DMS 273 (cell line): Measurements from ENCODE around the gene AGBL4.
A peak's percentile ranks its signal among the peaks of the same experiment; 100 is the strongest.

ENCODE experiments used
- DNase-seq: peaks from one replicate; lab custom pipeline; 2025; ENCODE audit not compliant: unreplicated experiment; lab: John Stamatoyannopoulos, UW

Gene AGBL4

DNA sequence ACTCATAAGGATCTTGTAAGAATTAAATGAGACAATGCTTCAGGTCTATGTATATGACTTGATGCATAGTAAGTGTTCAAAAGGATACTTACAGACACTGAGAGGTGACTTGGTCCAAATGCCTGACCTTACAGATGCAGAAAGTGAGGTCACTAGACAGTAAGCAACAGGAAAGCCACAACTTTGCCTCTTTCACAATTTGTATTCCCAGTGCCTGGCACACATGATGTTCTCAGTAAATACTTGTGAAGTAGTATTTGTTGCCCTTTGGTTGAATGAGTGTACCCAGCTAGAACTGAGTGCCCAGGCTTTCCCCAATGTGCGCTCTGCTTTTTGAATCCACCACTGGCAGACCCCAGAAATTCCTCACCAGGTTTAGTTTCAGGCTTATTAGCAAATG lies 1352.2 kb downstream of the AGBL4 start:
- DNase-seq = no peak

DNA sequence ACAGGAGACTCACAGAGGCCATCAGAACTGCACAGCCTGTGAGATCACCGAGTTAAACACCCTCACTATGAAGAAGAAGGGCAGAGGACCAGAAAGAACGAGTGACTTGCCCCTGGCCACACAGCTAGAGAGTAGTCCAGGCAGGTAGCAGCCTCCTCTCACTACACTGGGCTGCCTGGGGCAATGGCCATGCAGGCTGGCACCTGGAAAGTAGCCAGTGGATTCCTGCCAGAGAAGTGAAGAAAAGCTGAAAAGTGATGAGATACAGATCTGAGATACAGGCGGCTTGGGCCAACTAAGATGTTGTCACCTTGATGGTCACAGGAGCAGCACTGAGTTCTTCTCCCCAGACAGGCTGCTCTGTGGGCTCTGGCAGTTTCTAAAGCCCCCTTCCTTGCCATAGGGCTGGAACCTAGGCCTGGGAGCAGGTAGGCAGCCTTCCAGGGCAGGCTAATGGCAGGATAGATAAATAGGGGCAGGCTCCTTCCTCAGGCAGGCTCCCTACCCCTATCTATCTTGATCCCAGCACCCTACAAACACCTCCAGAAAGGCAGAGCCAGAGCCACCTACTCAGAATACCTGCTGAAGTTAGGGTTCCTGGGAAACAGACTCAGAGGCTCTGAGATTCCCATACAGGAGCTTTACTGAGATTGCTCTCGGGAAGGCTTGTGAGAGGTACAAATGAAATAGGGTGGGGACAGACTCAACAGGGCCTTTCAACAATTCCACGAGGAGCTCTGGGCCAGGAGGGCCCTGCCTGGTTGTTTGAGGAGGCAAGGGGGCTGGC lies 1353.3 kb downstream of the AGBL4 start:
- peak; percentile 22 for DNase-seq

DNA sequence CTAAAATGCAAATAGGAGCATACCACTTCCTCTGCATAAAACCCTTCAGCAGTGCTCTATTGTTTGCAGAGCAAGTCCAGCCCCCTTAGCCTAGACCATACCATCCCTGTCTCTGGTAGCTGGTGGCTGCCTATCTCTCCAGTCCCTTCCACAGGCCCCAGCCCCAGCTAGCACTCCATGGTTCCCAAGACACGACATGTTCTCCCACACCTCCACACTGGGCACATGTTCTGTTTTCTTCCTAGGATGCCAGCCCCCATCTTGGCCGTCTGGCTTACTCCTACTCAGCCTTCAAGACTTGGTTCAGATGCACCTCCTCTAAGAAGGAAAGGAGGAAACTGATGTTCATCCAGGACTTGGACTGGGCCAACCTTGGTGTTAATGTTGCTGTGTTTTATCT lies 1355.4 kb downstream of the AGBL4 start:
- DNase-seq = no peak

DNA sequence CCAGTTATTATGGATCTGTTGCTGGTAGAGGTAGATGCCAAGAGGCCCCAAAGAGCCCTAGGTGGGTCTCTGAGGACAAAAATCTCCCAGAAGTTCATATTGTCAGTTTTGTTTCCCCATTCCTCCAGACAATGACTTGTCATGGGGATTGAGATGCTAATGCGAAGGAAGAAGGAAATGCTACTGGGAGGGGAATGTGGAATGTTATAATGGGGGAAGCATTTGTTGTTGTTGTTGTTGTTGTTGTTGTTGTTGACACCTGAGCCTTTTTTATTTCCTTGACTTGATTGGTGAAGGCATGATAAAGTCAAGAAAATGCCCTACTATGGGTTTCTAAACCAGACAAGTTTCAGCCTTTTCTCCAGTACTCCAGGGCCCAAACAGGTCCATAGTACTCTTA lies 1356.0 kb downstream of the AGBL4 start:
- no peak for DNase-seq

DNA sequence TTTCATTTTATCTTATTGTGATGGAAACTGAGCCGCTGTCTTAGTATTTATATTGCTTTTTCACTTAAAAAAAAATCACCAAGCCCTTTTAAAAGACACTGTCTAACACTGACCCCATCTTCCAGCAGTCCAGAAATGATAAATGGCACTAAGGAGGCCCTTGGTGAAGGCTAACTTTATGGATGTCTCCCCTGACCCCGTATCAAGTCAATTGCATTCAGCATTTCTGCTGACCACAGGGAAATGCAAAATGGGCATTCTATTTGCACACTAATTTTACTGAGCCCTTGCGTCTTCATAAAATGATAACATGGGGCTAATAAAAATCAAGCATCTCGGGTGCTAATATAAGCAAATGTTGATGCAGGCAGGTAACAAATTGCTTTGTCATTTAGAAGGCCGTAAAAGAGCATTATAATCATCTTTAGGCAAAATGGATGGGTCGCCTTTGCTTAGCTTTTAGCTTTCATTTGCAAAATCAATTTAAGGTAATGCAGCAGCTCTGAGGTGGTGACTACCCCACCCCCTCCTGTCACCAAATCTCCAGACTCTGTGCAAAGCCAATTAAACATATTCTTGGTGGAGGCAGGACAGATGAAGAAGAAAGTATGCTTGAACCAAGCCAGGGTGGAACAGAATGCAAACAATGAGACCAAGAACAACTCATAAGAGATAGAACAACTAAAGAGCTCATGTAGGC lies 1357.9 kb downstream of the AGBL4 start:
- DNase-seq = no peak

DNA sequence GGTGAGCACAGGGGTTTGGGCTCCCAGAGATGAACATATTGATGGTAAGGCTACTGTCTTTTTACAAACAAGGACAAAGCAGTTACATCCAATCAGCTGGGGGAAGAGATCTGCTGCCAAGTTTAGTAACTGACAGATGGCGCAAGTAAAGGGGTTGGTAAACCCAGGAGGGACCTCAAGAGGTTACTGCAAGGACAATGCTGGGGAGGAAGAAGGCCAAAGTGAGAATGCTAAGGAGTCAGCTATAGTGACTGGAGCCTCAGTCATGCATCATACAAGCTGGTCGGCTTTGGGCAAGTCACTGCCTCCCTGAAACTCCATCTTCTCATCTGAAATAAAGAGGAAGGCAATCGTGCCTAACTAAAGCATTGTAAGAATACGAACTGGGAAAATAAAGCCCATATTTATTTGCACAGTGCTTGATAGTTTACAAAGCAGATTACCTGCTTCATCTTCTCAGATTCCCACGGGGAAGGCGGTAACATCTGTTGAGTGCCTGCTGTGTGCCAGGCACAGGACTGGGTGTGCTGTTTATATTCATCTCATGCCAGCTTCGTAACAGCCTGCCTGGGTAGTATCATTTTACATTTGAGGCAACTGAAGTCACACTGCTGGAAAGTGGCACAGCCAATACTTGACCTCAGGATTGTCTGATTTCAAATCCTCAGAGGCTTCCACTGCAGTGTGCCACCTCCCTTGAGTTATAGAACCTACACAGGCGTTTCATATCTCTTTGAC lies 1361.9 kb downstream of the AGBL4 start:
- DNase-seq = peak; percentile 93

DNA sequence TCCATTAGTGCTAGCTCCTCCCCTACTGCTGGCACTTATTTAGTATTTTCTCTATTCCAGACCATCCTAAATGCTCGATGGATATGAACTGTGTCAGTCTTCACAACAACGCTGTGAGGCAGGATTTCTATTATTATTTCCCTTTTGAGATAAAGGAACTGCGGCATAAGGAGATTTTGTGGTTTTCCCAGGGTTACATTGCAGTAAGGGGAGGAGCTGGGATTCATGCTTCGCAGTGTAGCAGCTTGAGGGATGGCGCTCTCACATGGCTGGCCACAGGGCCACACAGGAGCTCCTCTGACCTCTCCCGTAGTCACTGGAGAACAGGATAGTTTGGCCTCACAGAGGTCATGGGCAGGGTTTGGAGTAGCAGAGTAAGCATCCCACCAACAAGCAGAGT lies 1364.0 kb downstream of the AGBL4 start:
- DNase-seq = no peak

DNA sequence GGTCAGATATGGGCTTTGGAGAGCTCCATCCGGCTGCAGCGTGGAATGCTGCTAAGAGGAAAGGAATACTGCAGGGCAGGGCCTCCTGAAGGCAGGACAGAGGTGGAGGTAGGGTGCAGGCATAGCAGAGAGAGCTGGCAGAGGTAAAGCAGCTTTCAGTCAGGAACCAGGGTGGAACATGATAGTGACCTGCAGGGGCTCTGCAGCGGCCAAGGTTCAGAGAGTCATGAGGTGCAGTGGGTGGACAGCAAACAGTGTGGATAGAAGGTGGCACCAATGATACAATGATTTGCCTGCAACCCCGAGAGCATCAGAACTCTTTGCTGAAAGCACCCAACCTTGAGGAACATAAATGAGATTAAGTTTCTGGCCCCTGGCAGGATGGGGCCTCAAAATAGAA lies 1366.3 kb downstream of the AGBL4 start:
- DNase-seq = no peak

DNA sequence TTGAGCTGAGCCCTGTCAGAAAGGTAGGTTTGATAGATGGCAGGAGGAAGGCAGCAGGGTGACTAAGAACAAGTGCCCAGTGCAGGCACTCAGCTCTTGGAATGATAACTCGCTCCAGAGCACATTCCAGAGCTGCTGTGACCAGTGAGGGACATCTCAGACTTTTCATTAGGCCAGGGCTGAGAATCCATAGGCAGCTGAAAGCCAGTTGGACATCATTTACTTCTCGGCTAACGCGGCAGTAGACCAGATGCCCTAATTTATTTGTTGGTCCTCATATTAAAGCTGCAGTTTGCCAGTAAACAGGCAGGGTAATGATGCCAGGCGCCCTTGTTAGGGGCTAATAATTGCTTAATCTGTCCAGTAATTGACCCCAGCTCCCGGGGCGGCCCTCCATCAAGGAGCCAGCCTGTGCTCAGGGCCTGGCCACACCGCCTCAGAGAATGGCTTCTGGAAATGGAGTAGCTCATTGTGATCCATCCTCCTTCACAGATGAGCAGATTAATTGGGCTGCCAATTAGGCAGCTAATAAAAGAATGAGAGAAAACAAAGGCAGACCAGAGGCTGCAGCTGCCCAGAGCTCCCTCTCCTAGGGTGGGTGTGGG lies 1369.0 kb downstream of the AGBL4 start:
- no peak for DNase-seq

DNA sequence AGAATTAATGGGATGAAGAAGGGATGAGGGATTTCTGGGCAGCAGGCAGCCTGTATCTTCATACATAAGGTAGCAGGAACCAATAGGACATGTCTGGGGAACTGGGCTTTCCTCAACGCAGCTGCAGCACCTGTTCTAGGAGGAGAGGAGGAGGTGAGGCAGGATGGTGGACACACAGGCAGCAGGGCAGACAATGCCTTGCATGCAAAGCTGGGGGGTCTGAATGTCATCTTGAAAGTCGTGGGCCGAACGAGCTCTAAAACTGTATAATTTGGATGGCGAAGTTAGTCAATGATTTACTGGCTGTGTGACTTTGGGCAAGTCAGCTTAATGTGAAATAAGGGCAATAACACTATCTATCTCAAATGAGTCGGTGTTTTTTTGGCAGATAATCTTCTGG lies 1371.4 kb downstream of the AGBL4 start:
- DNase-seq = no peak

DNA sequence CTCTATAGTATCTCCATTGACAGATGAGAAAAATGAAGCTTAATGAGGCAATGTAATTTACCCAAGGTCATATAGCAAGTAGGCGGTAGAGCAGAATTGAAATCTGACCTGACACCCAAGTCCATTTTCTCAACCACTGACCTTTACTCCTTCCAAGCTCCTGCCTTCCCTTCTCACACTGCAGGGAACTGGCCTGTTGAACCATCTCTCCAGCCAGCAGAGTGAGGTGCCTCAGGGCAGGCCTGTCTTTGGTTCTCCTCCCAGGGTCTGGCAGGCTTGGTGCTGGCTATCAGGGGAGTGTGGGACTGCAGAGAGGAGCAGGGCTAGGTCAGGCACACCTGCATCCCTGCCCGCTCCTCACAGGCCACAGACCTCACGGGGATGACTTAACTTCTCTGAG lies 1373.9 kb downstream of the AGBL4 start:
- no peak for DNase-seq

DNA sequence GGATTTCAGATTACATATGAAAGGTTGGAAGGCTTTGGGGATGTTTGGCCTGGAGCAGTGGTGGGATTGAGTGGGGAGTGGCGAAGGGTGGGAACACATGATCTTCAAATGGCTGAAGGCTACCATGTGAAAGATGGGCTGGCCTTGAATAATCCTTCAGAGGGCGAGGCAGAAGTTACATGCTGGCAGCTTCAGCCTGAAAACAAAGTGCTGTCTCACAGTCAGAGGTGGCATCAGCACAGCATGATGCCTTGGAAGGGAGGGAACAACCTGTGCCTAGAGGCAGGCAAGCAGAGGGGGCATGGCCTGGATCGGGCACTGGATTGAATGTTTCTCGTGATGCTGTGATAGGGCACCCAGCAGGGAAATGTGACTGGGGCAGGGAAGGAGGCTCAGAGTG lies 1377.9 kb downstream of the AGBL4 start:
- DNase-seq = peak; percentile 10

DNA sequence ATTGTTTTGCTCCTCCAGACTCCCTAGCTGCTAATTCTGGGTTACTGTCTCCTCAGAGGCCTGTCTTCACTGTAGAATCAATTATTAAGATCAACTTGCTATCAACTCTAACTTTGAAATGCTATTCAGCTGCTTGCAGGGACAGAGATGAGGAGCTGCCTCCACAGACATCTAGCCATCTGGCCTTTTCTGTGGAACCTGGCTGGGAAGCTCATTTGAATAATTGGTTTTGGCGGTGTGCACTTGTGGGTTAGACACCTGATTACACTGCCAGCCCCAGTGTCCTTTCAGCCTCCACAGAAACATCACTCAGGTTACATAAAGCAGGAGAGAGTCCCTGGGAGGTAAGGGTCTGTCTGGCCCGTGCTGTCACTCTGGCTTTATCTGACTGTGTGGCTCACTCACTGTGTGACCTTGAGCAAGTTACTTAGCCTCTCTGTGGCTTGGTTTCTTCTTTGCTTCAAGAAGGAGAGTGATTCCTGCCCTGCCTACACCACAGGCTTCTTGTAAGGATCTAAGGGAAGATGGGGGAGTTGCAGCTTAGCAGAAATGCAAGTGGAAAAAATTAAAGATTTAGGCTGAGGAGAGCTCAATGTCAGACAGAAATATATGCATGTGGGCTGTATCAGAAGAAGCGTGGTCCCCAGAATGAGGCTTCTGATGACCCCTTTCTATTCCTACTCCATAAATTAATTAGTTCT lies 1378.7 kb downstream of the AGBL4 start:
- DNase-seq = peak; percentile 81

DNA sequence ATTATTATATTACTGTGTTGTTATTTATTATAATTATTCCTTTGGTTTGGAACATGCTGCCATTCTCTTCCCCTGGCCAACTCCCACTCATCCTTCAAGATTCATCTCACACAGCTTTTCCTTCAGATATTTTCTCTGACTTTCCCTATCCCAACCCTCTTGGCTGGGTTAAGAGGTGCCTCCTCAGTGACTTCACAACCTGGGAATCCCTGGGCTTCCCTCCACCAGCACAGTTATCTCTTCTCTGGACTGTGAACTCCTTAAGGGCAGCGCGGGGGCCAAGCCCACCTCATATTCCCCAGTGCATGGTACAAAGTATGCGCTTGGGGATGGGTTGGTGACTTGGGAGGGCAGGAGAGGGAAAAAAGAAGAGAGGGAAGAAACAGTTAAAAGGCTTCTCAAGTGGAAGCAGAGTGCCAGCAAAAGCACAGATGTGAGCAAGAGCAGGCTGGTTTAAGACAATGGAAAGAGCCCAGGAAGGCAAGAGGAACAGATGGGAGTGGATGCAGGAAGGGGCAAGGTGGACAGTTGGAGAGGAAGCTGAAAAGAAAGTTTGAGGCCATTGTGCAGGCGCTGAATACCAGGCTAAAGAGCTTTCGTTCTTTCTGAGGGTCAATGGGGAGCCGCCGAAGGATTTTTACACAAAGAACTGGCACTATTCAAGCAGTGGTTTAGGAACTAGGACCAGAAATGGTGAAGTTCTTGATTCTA lies 1379.4 kb downstream of the AGBL4 start:
- DNase-seq = peak; percentile 79

DNA sequence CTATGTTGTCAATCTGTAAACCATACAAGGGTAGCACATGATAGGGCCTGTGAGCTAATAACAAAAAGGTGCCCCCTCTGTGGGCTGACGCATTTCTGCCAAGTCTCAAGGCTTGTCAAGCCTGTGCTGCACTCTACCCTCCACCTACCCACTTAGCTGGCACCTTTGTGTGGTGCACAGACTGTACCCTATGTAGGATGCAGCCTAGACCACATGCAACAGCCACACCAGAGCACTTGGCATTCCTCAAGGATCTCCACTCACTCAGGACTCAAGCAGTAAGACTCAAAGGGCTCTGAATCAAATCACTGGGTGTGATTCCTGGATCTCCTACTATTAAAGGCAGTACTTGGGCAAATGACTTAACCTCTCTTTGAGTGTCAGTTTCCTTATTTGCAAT lies 1380.6 kb downstream of the AGBL4 start:
- no peak for DNase-seq

DNA sequence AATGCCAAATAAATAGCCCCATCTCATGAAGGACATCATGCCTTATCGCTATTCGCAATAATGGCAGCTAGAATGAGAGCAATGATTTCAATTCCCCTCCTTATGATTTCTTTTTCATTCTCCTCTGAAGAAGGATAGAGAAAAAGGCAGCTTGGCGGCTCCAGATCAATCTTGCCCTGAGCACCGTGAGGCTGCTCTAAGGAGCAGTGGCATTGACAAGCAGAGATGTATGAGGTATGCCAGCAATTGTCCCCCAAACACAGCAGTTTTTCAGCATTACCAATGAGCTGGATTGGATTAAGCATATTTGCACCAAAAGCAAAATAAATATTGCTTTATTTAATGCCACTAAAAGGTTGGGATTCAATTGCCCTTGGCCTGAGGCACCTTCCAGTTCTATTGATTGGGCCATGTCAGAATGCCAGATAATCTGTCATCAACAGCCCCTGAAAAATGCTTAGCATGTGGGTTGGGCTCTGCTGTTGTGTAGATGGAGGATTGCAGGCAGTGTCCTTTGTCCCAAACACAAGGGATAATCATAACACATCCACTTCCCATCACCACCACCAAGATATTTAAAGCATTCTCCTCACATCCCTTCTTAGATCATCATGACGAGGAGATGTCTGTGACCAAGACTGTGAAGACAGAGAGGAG lies 1382.8 kb downstream of the AGBL4 start:
- DNase-seq = no peak

DNA sequence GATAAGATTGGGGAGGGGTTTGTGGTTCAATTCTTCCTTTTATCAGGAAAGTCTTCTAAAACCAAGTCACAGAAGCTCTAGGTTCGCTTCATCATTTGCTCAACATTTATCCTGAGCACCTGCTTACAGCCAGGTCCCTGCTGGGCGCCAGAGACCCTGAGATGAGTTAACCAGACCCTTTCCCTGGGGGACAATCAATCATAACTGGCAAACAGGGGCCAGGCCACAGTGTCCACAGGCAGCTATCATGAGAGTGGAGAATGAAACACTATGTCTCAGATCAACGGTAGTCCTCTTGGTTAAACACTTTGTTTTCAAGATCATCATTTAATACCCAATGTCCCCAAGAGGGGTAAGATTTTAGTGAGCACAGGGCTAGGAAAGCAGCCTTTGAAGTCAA lies 1393.9 kb downstream of the AGBL4 start:
- no peak for DNase-seq

DNA sequence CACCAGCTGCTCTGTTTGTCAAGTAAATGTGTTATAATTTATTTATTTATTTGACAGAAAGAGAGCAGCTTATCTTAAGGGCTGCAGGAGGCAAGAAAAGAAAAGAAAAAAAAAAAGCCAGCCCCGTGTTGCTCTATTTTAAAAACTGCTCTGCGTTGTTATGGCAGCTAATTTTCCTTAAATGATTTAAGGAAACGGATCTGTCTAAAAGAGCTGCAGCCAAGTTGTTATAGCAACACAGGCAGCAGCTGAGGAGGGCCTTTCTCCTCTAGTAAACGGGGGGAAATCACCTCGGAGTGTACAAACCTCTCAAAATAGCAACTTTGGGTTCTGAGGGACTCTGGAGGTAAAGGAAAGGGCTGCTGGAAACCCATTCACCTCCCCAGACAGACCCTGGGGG lies 1396.3 kb downstream of the AGBL4 start:
- DNase-seq = peak; percentile 20

DNA sequence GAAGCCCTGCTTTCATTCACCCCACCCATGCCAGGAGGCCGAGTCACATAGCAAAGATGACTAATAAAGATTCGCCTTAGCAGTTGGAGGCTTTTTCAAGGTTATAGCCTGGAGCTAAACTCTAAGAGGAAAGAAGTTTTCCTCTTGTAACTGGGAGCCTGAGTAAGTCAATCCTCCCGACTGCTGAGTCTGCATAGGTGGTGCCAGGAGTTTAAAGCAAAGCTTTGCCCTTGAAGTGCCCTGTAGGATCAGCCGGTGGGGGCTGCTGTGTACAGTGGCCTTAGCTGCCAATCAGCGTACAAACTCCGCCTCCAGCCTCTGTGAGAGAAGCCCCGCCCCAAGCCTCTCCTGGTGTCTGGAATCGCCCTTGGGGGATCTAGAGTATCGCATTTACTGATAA lies 1404.2 kb downstream of the AGBL4 start:
- peak; percentile 24 for DNase-seq

DNA sequence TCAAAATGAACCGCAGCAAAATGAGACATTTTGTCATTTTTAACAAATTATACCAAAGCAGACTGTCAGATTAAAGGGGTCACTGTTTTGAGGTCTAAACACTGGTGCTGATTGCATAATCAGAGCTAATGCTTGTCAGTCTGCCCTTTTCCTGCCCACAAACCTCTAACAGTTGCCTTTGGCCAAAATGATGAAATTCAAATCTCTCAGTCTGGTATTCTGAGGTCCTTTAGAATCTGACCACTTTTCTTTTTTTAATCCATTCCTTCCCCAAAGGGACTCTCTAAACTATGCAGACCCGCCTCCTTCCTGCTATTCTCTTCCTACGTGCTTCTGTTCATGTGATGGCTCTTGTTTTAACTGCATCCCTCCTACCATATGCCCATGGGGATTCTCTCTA lies 1406.5 kb downstream of the AGBL4 start:
- DNase-seq = no peak
